HFFc6 (cell line): Measurements from ENCODE around the gene OPN3. TPM values are rescaled to one million over a fixed set of nuclear protein-coding genes. Genes with fewer than 3 reads are reported as not detected.

Experiments
- DNase-seq: peaks from one replicate; pipeline ENCODE4 v3.0.0-alpha.2; 2018
- H3K27ac Mint-ChIP-seq: 2 replicates; pipeline ENCODE4 v1.8.0; 2020; ENCODE audit warnings: mild to moderate bottlenecking, mixed read lengths
- H3K27me3 Mint-ChIP-seq: 2 replicates; pipeline ENCODE4 v1.8.0; 2021; ENCODE audit warnings: mild to moderate bottlenecking, moderate library complexity, mixed read lengths; ENCODE audit not compliant: insufficient read depth
- H3K36me3 Mint-ChIP-seq: 2 replicates; pipeline ENCODE4 v1.8.0; 2021; ENCODE audit warnings: low read depth, mixed read lengths
- H3K4me1 Mint-ChIP-seq: 2 replicates; pipeline ENCODE4 v1.8.0; 2020; ENCODE audit warnings: low read depth, mixed read lengths
- H3K4me3 Mint-ChIP-seq: 2 replicates; pipeline ENCODE4 v1.8.0; 2020; ENCODE audit warnings: mild to moderate bottlenecking, moderate library complexity, mixed read lengths
- H3K9me3 Mint-ChIP-seq: 2 replicates; pipeline ENCODE4 v1.8.0; 2020; ENCODE audit warnings: mild to moderate bottlenecking, mixed read lengths
- total RNA-seq, 6 experiments: library from RNA; stranded (reverse); fragmentation: NEBNext Ultra II Directional; extraction: Animal tissue kit (Norgen Biotek cat#: 25700); gene quantifications; 2 replicates in 1 of 6; 3 replicates in 5 of 6; pipeline ENCODE4 v1.2.3, GENCODE V29; 2021
- TF ChIP-seq, protein P1 (sequence below): fragments of 200-600 bp; sonication (generic); IDR thresholded peaks from 2 replicates; pipeline ENCODE4 v1.5.0; 2021; ENCODE audit warnings: antibody characterized with exemption, mild to moderate bottlenecking

Gene OPN3
- total RNA-seq, 6 experiments from 2014 or later: 7.3 to 13.1 (median 9.7) TPM

GRCh38 chr1:241550318-241550717, 89.9 kb downstream of the OPN3 start:
- H3K4me1 Mint-ChIP-seq: peaks cover 5% of the 10 kb centered on the region; the same call in 1 of the 2 replicates
- no peaks in the 10 kb centered on the region for H3K9me3 Mint-ChIP-seq
- peaks cover 15% of the 10 kb centered on the region for H3K27me3 Mint-ChIP-seq
- DNase-seq: no peak
- TF ChIP-seq, protein P1, sequence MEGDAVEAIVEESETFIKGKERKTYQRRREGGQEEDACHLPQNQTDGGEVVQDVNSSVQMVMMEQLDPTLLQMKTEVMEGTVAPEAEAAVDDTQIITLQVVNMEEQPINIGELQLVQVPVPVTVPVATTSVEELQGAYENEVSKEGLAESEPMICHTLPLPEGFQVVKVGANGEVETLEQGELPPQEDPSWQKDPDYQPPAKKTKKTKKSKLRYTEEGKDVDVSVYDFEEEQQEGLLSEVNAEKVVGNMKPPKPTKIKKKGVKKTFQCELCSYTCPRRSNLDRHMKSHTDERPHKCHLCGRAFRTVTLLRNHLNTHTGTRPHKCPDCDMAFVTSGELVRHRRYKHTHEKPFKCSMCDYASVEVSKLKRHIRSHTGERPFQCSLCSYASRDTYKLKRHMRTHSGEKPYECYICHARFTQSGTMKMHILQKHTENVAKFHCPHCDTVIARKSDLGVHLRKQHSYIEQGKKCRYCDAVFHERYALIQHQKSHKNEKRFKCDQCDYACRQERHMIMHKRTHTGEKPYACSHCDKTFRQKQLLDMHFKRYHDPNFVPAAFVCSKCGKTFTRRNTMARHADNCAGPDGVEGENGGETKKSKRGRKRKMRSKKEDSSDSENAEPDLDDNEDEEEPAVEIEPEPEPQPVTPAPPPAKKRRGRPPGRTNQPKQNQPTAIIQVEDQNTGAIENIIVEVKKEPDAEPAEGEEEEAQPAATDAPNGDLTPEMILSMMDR: no peak
- no peak overlapping the region for H3K27ac Mint-ChIP-seq
- H3K36me3 Mint-ChIP-seq: no peaks in the 10 kb centered on the region
- H3K4me3 Mint-ChIP-seq: no peak overlapping the region

- peaks cover 17% of the 10 kb centered on the region for H3K27me3 Mint-ChIP-seq
- H3K27ac Mint-ChIP-seq: no peak overlapping the region
- H3K4me3 Mint-ChIP-seq: no peak overlapping the region
- no peak for DNase-seq
- no peaks in the 10 kb centered on the region for H3K36me3 Mint-ChIP-seq
- H3K4me1 Mint-ChIP-seq: peaks cover 5% of the 10 kb centered on the region; the same call in 1 of the 2 replicates
- no peaks in the 10 kb centered on the region for H3K9me3 Mint-ChIP-seq
- TF ChIP-seq, protein P1: no peak
Observed at GRCh38 chr1:241548008-241548407, 92.2 kb downstream of the OPN3 start.

Other genes starting within 250 kb of the OPN3 start
- gene FH, start 120.6 kb downstream of the OPN3 start, total RNA-seq: 100 to 1,000 TPM; 107 to 137 (median 123) TPM
- gene KMO, start 108.0 kb downstream of the OPN3 start, total RNA-seq: not detected
- gene CHML, start within 50 bp of the OPN3 start, total RNA-seq: 10 to 100 TPM; 15.2 to 17.9 (median 16.5) TPM
- gene WDR64, start 11.9 kb upstream of the OPN3 start, total RNA-seq: not detected
- gene EXO1, start 207.8 kb upstream of the OPN3 start, total RNA-seq: 10 to 100 TPM in 5 of 6 experiments, 1 to 10 TPM in 1; 6.5 to 15.7 (median 15.2) TPM